GM23338 (cell line): Measurements from ENCODE around the gene THADA. TPM values are rescaled to one million over a fixed set of nuclear protein-coding genes. Genes with fewer than 3 reads are reported as not detected.
A peak's percentile ranks its signal among the peaks of the same experiment; 100 is the strongest.

Experiments
- ATAC-seq: fragments of 200-7000 bp; cut with Tn5 transposase; 3 replicates; pipeline ENCODE4 v1.9.1; 2020
- DNase-seq: peaks from one replicate; pipeline ENCODE4 v3.0.0-alpha.2; 2015; ENCODE audit warnings: low spot score
- H2AFZ ChIP-seq: fragments of 200-600 bp; sonication (generic); 2 replicates; pipeline ENCODE4 v1.8.0; 2016; ENCODE audit warnings: antibody characterized with exemption, mild to moderate bottlenecking, moderate library complexity
- H3F3A ChIP-seq: fragments of 200-600 bp; sonication (generic); replicated peaks from 2 replicates; pipeline ENCODE4 v1.8.0; 2017; ENCODE audit warnings: antibody characterized with exemption, mixed run types, low read depth
- H3K27ac ChIP-seq: fragments of 200-600 bp; sonication (generic); 2 replicates; pipeline ENCODE4 v1.6.1; 2016; ENCODE audit warnings: low read depth
- H3K27me3 ChIP-seq: fragments of 200-600 bp; sonication (generic); 2 replicates; pipeline ENCODE4 v1.8.0; 2016; ENCODE audit warnings: mild to moderate bottlenecking, mixed run types, moderate library complexity; ENCODE audit not compliant: insufficient read depth
- H3K36me3 ChIP-seq: fragments of 200-600 bp; sonication (generic); 2 replicates; pipeline ENCODE4 v1.8.0; 2016; ENCODE audit warnings: mild to moderate bottlenecking; ENCODE audit not compliant: insufficient read depth
- H3K4me1 ChIP-seq: fragments of 200-600 bp; sonication (generic); 2 replicates; pipeline ENCODE4 v1.8.0; 2016; ENCODE audit warnings: mild to moderate bottlenecking, moderate library complexity; ENCODE audit not compliant: insufficient read depth
- H3K4me2 ChIP-seq: fragments of 200-600 bp; sonication (generic); 2 replicates; pipeline ENCODE4 v1.7.1; 2017; ENCODE audit warnings: mixed run types
- H3K4me3 ChIP-seq: fragments of 200-600 bp; sonication (generic); 2 replicates; pipeline ENCODE4 v1.6.1; 2016; ENCODE audit warnings: mixed run types
- H3K79me2 ChIP-seq: fragments of 200-600 bp; sonication (generic); replicated peaks from 2 replicates; pipeline ENCODE4 v1.8.0; 2017; ENCODE audit warnings: mild to moderate bottlenecking; ENCODE audit not compliant: insufficient read depth
- H3K9me2 ChIP-seq: fragments of 200-600 bp; sonication (generic); 2 replicates; pipeline ENCODE4 v1.8.0; 2017; ENCODE audit not compliant: insufficient read depth
- H4K20me1 ChIP-seq: fragments of 200-600 bp; sonication (generic); replicated peaks from 2 replicates; pipeline ENCODE4 v1.8.0; 2017; ENCODE audit warnings: mild to moderate bottlenecking; ENCODE audit not compliant: insufficient read depth
- H3K27ac Mint-ChIP-seq: 2 replicates; pipeline ENCODE4 v1.8.0; 2020; ENCODE audit warnings: inconsistent platforms, mild to moderate bottlenecking, moderate library complexity, mixed read lengths
- H3K27me3 Mint-ChIP-seq: 3 replicates; pipeline ENCODE4 v1.8.0; 2022; ENCODE audit warnings: low read depth, mild to moderate bottlenecking, moderate library complexity, mixed read lengths, inconsistent platforms; ENCODE audit not compliant: insufficient read depth, poor library complexity
- H3K36me3 Mint-ChIP-seq: 3 replicates; pipeline ENCODE4 v1.8.0; 2021; ENCODE audit warnings: low read depth, mild to moderate bottlenecking, inconsistent platforms, moderate library complexity, mixed read lengths
- H3K4me1 Mint-ChIP-seq: 3 replicates; pipeline ENCODE4 v1.8.0; 2020; ENCODE audit warnings: mild to moderate bottlenecking, inconsistent platforms, mixed read lengths
- H3K4me3 Mint-ChIP-seq: 3 replicates; pipeline ENCODE4 v1.8.0; 2021; ENCODE audit warnings: moderate library complexity, mild to moderate bottlenecking, inconsistent platforms, mixed read lengths
- H3K9me3 Mint-ChIP-seq: 3 replicates; pipeline ENCODE4 v1.8.0; 2020; ENCODE audit warnings: moderate library complexity, mild to moderate bottlenecking, inconsistent platforms, mixed read lengths
- CREB1 ChIP-seq: fragments of 250-450 bp; sonication (Bioruptor Pico); IDR thresholded peaks from 2 replicates; pipeline ENCODE4 v1.5.0; 2020; ENCODE audit warnings: low read depth, mild to moderate bottlenecking, moderate library complexity
- ETS1 ChIP-seq: IDR thresholded peaks from 2 replicates; pipeline ENCODE4 v1.6.1; 2016; ENCODE audit warnings: antibody characterized with exemption
- EZH2 ChIP-seq: fragments of 200-600 bp; sonication (generic); IDR thresholded peaks from one replicate; pipeline ENCODE4 v1.8.0; 2017; ENCODE audit warnings: antibody characterized with exemption, mild to moderate bottlenecking, low read depth; ENCODE audit not compliant: unreplicated experiment
- JUNB ChIP-seq: IDR thresholded peaks from one replicate; pipeline ENCODE4 v1.6.1; 2016; ENCODE audit warnings: antibody characterized with exemption; ENCODE audit not compliant: unreplicated experiment
- NANOG ChIP-seq: IDR thresholded peaks from 2 replicates; pipeline ENCODE4 v1.6.1; 2016; ENCODE audit warnings: antibody characterized with exemption, borderline replicate concordance
- POLR2AphosphoS5 ChIP-seq: IDR thresholded peaks from 2 replicates; pipeline ENCODE4 v1.6.1; 2016; ENCODE audit warnings: antibody characterized with exemption, low read depth
- STAT1 ChIP-seq: IDR thresholded peaks from one replicate; pipeline ENCODE4 v1.6.1; 2016; ENCODE audit warnings: antibody characterized with exemption; ENCODE audit not compliant: unreplicated experiment
- ZNF114 ChIP-seq: fragments of 250-450 bp; sonication (Bioruptor Pico); IDR thresholded peaks from 2 replicates; pipeline ENCODE4 v1.5.0; 2020; ENCODE audit warnings: mild to moderate bottlenecking, moderate library complexity
- ZNF462 ChIP-seq: fragments of 250-450 bp; sonication (Bioruptor Pico); IDR thresholded peaks from 2 replicates; pipeline ENCODE4 v1.5.0; 2020; ENCODE audit warnings: mild to moderate bottlenecking, moderate library complexity
- polyA plus RNA-seq: library from polyadenylated mRNA; unstranded; fragments of >200 nt; fragmentation: Nextera tagmentation; extraction: Ambion mirVana; gene quantifications from 2 replicates; pipeline ENCODE4 v1.2.1, GENCODE V29; 2016
- total RNA-seq: library from RNA; depleted of rRNA; stranded (reverse); fragments of >200 nt; shearing (Covaris generic); gene quantifications from 2 replicates; pipeline ENCODE4 v1.2.3, GENCODE V29; 2014
- TF ChIP-seq, protein P1 (sequence below), 2 experiments: fragments of 200-600 bp in 1 of 2; sonication (generic) in 1 of 2; conservative IDR thresholded peaks; 2 replicates each; pipeline versions ENCODE4 v1.5.1 to v1.6.1; 2016 to 2017; ENCODE audit warnings: antibody characterized with exemption in 2 of 2, low read depth in 2 of 2, mild to moderate bottlenecking in 2 of 2, moderate library complexity in 1 of 2

Gene THADA
- total and polyA plus RNA-seq, 2 experiments from 2014 or later, result 17.0 to 30.7 TPM

DNA sequence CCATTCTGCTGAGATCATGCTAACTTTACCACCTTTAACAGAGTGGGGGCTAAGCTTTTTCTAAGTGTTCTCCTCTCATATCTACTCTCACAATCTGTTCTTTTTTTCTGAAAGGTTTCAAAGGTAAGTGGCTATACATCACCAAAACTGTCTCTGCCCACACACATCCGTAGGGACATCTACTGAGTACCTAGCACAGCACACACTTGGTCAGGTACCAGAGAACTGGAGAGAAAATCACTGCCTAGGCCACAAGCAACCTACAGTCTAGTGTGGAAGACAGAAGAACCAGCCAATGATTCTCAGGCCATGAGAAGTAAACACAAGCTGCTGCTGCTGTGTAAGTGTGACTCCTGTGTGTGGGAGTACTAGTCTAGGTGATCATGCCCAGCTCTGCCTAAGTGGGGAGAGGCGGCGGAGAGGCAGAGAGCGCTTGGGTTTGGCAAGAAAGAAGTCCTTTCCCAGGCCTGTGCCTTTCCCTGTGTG lies 193.3 kb downstream of the THADA start:
- peaks cover 3% of the 10 kb centered on the region for H3K27me3 Mint-ChIP-seq
- Histone ChIP-seq H2AFZ (no peak overlapping the region), H3K4me1 (peaks cover 31% of the 10 kb centered on the region), H3K36me3 (no peaks in the 10 kb centered on the region; the same call in 1 of the 2 replicates), H3K4me3 (no peak overlapping the region), H3K4me2 (no peak overlapping the region), H3F3A (no peaks in the 10 kb centered on the region), H3K79me2 (no peaks in the 10 kb centered on the region), H3K9me2 (peaks cover 6% of the 10 kb centered on the region), H3K27ac (no peak overlapping the region), H3K27me3 (no peaks in the 10 kb centered on the region), H4K20me1 (no peaks in the 10 kb centered on the region)
- no peak for TF ChIP-seq ZNF114 (CRISPR knock-in tag)
- TF ChIP-seq POLR2AphosphoS5, result no peak
- TF ChIP-seq STAT1, result no peak
- TF ChIP-seq EZH2, result no peak
- TF ChIP-seq JUNB, result no peak
- no peaks in the 10 kb centered on the region for H3K36me3 Mint-ChIP-seq
- ATAC-seq (no peak), DNase-seq (no peak)
- H3K27ac Mint-ChIP-seq, result peak overlapping the region; percentile 79; the same call in 1 of the 2 replicates
- no peaks in the 10 kb centered on the region for H3K9me3 Mint-ChIP-seq
- H3K4me3 Mint-ChIP-seq, result no peak overlapping the region
- peaks cover 41% of the 10 kb centered on the region for H3K4me1 Mint-ChIP-seq

DNA sequence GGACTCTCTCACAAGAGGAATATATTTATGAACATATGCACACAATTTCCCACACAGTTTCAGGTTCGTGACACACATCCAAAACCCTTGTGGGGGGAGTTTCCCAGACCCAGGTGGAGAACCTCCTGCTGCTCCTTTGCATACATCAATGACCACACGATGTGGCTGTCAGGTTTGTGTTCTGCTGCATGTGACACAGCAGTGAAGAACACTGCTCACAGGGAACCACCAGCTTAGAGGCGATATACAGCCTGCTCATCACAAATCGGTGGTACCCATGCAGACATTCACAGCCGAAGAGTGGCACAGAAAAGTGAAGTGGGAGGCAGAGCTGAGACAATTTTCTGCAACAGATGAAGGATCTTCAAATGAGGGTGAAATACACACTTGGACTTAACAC lies 193.8 kb downstream of the THADA start:
- TF ChIP-seq POLR2AphosphoS5, result no peak
- no peak for TF ChIP-seq CREB1
- TF ChIP-seq STAT1, result no peak
- no peak for TF ChIP-seq ZNF462
- TF ChIP-seq EZH2, result no peak
- TF ChIP-seq, protein P1, sequence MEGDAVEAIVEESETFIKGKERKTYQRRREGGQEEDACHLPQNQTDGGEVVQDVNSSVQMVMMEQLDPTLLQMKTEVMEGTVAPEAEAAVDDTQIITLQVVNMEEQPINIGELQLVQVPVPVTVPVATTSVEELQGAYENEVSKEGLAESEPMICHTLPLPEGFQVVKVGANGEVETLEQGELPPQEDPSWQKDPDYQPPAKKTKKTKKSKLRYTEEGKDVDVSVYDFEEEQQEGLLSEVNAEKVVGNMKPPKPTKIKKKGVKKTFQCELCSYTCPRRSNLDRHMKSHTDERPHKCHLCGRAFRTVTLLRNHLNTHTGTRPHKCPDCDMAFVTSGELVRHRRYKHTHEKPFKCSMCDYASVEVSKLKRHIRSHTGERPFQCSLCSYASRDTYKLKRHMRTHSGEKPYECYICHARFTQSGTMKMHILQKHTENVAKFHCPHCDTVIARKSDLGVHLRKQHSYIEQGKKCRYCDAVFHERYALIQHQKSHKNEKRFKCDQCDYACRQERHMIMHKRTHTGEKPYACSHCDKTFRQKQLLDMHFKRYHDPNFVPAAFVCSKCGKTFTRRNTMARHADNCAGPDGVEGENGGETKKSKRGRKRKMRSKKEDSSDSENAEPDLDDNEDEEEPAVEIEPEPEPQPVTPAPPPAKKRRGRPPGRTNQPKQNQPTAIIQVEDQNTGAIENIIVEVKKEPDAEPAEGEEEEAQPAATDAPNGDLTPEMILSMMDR (conservative IDR thresholded peaks at IDR 0.05; ENCODE audit: low read depth in 2 of 2), result no peak
- no peak for TF ChIP-seq NANOG
- no peak for TF ChIP-seq ETS1
- Mint-ChIP-seq H3K9me3 (no peaks in the 10 kb centered on the region), H3K36me3 (no peaks in the 10 kb centered on the region), H3K27me3 (peaks cover 3% of the 10 kb centered on the region), H3K4me3 (no peak overlapping the region), H3K4me1 (peaks cover 40% of the 10 kb centered on the region), H3K27ac (no peak overlapping the region; the same call in 1 of the 2 replicates)
- no peaks in the 10 kb centered on the region for H3K27me3 ChIP-seq
- H4K20me1 ChIP-seq, result no peaks in the 10 kb centered on the region
- peaks cover 26% of the 10 kb centered on the region for H3K4me1 ChIP-seq
- H3K79me2 ChIP-seq, result no peaks in the 10 kb centered on the region
- H3K9me2 ChIP-seq, result peaks cover 6% of the 10 kb centered on the region
- H3F3A ChIP-seq, result no peaks in the 10 kb centered on the region
- no peak for DNase-seq
- H3K36me3 ChIP-seq, result no peaks in the 10 kb centered on the region; the same call in 1 of the 2 replicates
- no peak overlapping the region for H2AFZ ChIP-seq
- H3K27ac ChIP-seq, result no peak overlapping the region
- ATAC-seq, result peak; percentile 19; the same call in 1 of the 3 replicates
- H3K4me3 ChIP-seq, result no peak overlapping the region
- H3K4me2 ChIP-seq, result no peak overlapping the region
